ENCODE measurements around the gene JUN. TPM values are rescaled to one million over a fixed set of nuclear protein-coding genes. Genes with fewer than 3 reads are reported as not detected.

The JUN gene
- total RNA-seq, 2 donors from 2014 or later = 31.7 to 54.8 TPM

- Mint-ChIP-seq H3K27ac (peak overlapping the region in 1 of 2 donors; percentile 24), H3K9me3 (peaks cover 8 to 24% of the 10 kb centered on the region in 2 donors), H3K36me3 (peaks cover 0 to 28% of the 10 kb centered on the region in 2 donors)
- ATAC-seq (no peak), DNase-seq (ENCODE audit: low spot score in 2 of 2) (no peak)
Observed at GRCh38 chr1:58791106-58791505, 7.3 kb upstream of the JUN start.

GRCh38 chr1:58789996-58790660, 6.3 kb upstream of the JUN start:
- ATAC-seq (no peak), DNase-seq (ENCODE audit: low spot score in 2 of 2) (no peak)
- H3K27ac Mint-ChIP-seq = peak overlapping the region in 1 of 2 donors; percentile 24
- H3K36me3 Mint-ChIP-seq = peaks cover 0 to 28% of the 10 kb centered on the region in 2 donors
- peaks cover 8 to 24% of the 10 kb centered on the region in 2 donors for H3K9me3 Mint-ChIP-seq

GRCh38 chr1:58789322-58789856, 5.5 kb upstream of the JUN start:
- ATAC-seq (no peak), DNase-seq (ENCODE audit: low spot score in 2 of 2) (no peak)
- Mint-ChIP-seq H3K9me3 (peaks cover 8 to 24% of the 10 kb centered on the region in 2 donors), H3K27ac (no peak overlapping the region), H3K36me3 (peaks cover 0 to 28% of the 10 kb centered on the region in 2 donors)

- H3K36me3 Mint-ChIP-seq = peaks cover 4 to 28% of the 10 kb centered on the region in 2 donors
- DNase-seq (ENCODE audit: low spot score in 2 of 2) (no peak), ATAC-seq (no peak)
- H3K27ac Mint-ChIP-seq = no peak overlapping the region
- peaks cover 8 to 24% of the 10 kb centered on the region in 2 donors for H3K9me3 Mint-ChIP-seq
Observed at GRCh38 chr1:58788259-58788658, 4.4 kb upstream of the JUN start.

- ATAC-seq = no peak
- Mint-ChIP-seq H3K9me3 (peaks cover 8 to 24% of the 10 kb centered on the region in 2 donors), H3K27ac (no peak overlapping the region), H3K36me3 (peaks cover 17 to 41% of the 10 kb centered on the region in 2 donors)
- no peak for DNase-seq (ENCODE audit: low spot score in 2 of 2)
Observed at GRCh38 chr1:58786927-58787245, 3.0 kb upstream of the JUN start.

GRCh38 chr1:58786184-58786926, 2.5 kb upstream of the JUN start:
- ATAC-seq (no peak), DNase-seq (ENCODE audit: low spot score in 2 of 2) (no peak)
- Mint-ChIP-seq H3K27ac (peak overlapping the region in 1 of 2 donors; percentile 78), H3K36me3 (peaks cover 21 to 45% of the 10 kb centered on the region in 2 donors), H3K9me3 (peaks cover 8 to 24% of the 10 kb centered on the region in 2 donors)

GRCh38 chr1:58785442-58786058, 1.7 kb upstream of the JUN start:
- Mint-ChIP-seq H3K9me3 (peaks cover 8 to 24% of the 10 kb centered on the region in 2 donors), H3K27ac (peak overlapping the region; percentile 98 to 99), H3K36me3 (peaks cover 21 to 45% of the 10 kb centered on the region in 2 donors)
- ATAC-seq = no peak
- peak; percentile 20 to 61 for DNase-seq (ENCODE audit: low spot score in 2 of 2)

- H3K27ac Mint-ChIP-seq = peak overlapping the region; percentile 98 to 99
- H3K36me3 Mint-ChIP-seq = peaks cover 21 to 45% of the 10 kb centered on the region in 2 donors
- DNase-seq (ENCODE audit: low spot score in 2 of 2) = peak; percentile 73 to 77
- ATAC-seq = peak in 1 of 2 donors; percentile 9
- H3K9me3 Mint-ChIP-seq = peaks cover 8 to 24% of the 10 kb centered on the region in 2 donors
Observed at GRCh38 chr1:58784758-58785441, 1.1 kb upstream of the JUN start.

GRCh38 chr1:58783090-58783992, 506 bp downstream of the JUN start:
- peak overlapping the region; percentile 98 to 99 for H3K27ac Mint-ChIP-seq

GRCh38 chr1:58782178-58783089, 1.4 kb downstream of the JUN start:
- Mint-ChIP-seq H3K36me3 (peaks cover 21% of the 10 kb centered on the region in 2 donors), H3K9me3 (peaks cover 3 to 5% of the 10 kb centered on the region in 2 donors), H3K27ac (peak overlapping the region; percentile 98 to 99)
- DNase-seq (ENCODE audit: low spot score in 2 of 2) = peak; percentile 64 to 78
- peak; percentile 1 to 5 for ATAC-seq

More at GRCh38 chr1:58783090-58783992, 506 bp downstream of the JUN start:
- peaks cover 21 to 30% of the 10 kb centered on the region in 2 donors for H3K36me3 Mint-ChIP-seq
- peaks cover 8 to 12% of the 10 kb centered on the region in 2 donors for H3K9me3 Mint-ChIP-seq
- peak; percentile 52 to 73 for DNase-seq (ENCODE audit: low spot score in 2 of 2)
- ATAC-seq = peak; percentile 2 to 3

GRCh38 chr1:58781541-58782177, 2.2 kb downstream of the JUN start:
- ATAC-seq = no peak
- DNase-seq (ENCODE audit: low spot score in 2 of 2) = peak; percentile 57 to 67
- Mint-ChIP-seq H3K36me3 (peaks cover 17 to 21% of the 10 kb centered on the region in 2 donors), H3K9me3 (no peaks in the 10 kb centered on the region), H3K27ac (peak overlapping the region; percentile 98)

GRCh38 chr1:58780836-58781452, 2.9 kb downstream of the JUN start:
- peaks cover 17 to 21% of the 10 kb centered on the region in 2 donors for H3K36me3 Mint-ChIP-seq

GRCh38 chr1:58780411-58780810, 3.4 kb downstream of the JUN start:
- Mint-ChIP-seq H3K9me3 (no peaks in the 10 kb centered on the region), H3K27ac (peak overlapping the region in 1 of 2 donors; percentile 91), H3K36me3 (peaks cover 17 to 21% of the 10 kb centered on the region in 2 donors)
- no peak for ATAC-seq
- DNase-seq (ENCODE audit: low spot score in 2 of 2) = no peak

More at GRCh38 chr1:58780836-58781452, 2.9 kb downstream of the JUN start:
- Mint-ChIP-seq H3K27ac (peak overlapping the region in 1 of 2 donors; percentile 82), H3K9me3 (no peaks in the 10 kb centered on the region)
- ATAC-seq (no peak), DNase-seq (ENCODE audit: low spot score in 2 of 2) (no peak)
